ENCODE measurements around the gene SPOCK3. TPM values are rescaled to one million over a fixed set of nuclear protein-coding genes. Genes with fewer than 3 reads are reported as not detected.
"Not testable (repeated sequence)": the region's sequence is repeated elsewhere in the genome, so short reads cannot be mapped to it uniquely, and the experiment has no call there.

The SPOCK3 gene
- total RNA-seq, 2 donors from 2014 or later = not detected

DNA sequence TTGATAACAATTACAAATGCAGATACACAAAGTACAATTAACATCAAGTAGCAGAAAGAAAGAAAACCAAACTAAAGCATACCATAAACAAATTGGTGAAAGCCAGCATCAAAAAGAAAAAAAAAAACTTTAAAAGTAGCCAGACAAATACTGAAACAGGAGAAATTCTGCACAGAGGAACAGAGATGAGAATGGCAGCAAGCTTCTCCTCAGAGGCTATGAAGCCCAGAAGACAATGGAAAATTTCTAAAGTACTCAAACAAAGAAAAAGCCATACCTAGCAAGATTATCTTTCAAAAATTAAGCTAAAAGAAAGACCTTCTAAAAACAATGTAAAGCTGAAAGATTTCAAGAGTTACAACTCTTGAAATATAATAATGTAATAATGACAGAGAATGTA is 471.3 kb downstream of the SPOCK3 start:
- peaks cover 0 to 14% of the 10 kb centered on the region in 2 donors for H3K9me3 ChIP-seq
- H3K4me1 ChIP-seq = no peaks in the 10 kb centered on the region
- H3K36me3 ChIP-seq = no peaks in the 10 kb centered on the region
- no peak overlapping the region for H3K27ac ChIP-seq
- H3K27me3 ChIP-seq = no peaks in the 10 kb centered on the region
- TF ChIP-seq, protein P1, sequence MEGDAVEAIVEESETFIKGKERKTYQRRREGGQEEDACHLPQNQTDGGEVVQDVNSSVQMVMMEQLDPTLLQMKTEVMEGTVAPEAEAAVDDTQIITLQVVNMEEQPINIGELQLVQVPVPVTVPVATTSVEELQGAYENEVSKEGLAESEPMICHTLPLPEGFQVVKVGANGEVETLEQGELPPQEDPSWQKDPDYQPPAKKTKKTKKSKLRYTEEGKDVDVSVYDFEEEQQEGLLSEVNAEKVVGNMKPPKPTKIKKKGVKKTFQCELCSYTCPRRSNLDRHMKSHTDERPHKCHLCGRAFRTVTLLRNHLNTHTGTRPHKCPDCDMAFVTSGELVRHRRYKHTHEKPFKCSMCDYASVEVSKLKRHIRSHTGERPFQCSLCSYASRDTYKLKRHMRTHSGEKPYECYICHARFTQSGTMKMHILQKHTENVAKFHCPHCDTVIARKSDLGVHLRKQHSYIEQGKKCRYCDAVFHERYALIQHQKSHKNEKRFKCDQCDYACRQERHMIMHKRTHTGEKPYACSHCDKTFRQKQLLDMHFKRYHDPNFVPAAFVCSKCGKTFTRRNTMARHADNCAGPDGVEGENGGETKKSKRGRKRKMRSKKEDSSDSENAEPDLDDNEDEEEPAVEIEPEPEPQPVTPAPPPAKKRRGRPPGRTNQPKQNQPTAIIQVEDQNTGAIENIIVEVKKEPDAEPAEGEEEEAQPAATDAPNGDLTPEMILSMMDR (IDR thresholded peaks at IDR 0.05) = no peak
- no peak overlapping the region for H3K4me3 ChIP-seq
- DNase-seq (ENCODE audit: low spot score) = no peak

DNA sequence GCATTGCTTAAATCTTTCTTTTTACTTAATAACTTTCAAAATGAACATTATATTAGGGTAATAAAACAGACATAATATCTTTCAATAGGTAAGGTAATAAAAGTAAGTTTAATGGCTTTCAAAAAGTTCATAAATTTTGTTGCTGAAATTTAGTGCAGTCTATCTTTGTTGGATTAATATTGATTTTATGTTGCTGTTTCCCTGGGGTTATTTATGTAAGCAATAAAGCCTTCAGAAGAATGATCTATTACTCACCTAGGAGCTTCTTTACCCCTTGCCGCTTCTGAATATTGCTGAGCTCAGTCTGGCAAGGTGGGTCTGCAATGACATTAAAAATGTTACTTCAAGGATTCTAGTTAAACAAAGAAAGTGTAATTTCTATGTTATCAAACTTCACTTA is 492.6 kb downstream of the SPOCK3 start:
- TF ChIP-seq, protein P1 (IDR thresholded peaks at IDR 0.05) = no peak
- H3K4me1 ChIP-seq = no peaks in the 10 kb centered on the region
- no peak overlapping the region for H3K4me3 ChIP-seq
- H3K36me3 ChIP-seq = no peaks in the 10 kb centered on the region
- no peak overlapping the region for H3K27ac ChIP-seq
- DNase-seq (ENCODE audit: low spot score) = no peak
- no peaks in the 10 kb centered on the region for H3K27me3 ChIP-seq
- H3K9me3 ChIP-seq = no peaks in the 10 kb centered on the region

DNA sequence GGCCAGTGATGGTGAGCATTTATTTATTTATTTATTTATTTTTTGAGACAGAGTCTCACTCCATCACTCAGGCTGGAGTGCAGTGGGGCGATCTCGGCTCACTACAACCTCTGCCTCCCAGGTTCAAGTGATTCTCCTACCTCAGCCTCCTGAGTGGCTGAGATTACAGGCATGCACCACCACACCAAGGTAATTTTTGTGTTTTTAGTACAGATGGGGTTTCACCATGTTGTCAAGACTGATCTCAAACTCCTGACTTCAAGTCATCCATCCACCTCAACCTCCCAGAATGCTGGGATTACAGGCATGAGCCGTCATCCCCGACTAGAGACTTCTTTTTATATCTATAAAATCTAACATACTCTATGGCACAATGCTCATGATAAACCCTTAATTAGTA is 495.1 kb downstream of the SPOCK3 start:
- not testable (repeated sequence) for H3K4me3 ChIP-seq

DNA sequence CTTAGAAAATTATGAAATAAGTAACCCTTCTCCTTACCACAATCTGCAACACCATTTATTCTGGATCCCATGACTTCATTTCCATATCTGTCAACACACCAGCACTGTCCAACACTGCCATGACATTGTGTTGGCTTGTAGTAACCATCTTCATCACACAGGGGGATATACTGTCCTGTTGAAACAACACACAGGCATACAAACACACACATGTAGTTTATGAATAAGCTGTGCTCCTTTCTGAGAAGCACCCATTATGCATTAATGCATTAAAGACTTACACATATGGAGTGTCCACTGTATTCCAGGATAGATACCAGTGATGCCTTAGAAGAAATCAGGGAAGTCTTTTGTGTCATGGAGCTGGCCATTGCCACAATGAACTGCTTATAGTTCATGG is 496.9 kb downstream of the SPOCK3 start:
- H3K27me3 ChIP-seq = no peaks in the 10 kb centered on the region

More for the DNA sequence above, 495.1 kb downstream of the SPOCK3 start:
- not testable (repeated sequence) for H3K27me3 ChIP-seq; DNase-seq (ENCODE audit: low spot score); H3K36me3 ChIP-seq; H3K27ac ChIP-seq; H3K9me3 ChIP-seq; H3K4me1 ChIP-seq

DNA sequence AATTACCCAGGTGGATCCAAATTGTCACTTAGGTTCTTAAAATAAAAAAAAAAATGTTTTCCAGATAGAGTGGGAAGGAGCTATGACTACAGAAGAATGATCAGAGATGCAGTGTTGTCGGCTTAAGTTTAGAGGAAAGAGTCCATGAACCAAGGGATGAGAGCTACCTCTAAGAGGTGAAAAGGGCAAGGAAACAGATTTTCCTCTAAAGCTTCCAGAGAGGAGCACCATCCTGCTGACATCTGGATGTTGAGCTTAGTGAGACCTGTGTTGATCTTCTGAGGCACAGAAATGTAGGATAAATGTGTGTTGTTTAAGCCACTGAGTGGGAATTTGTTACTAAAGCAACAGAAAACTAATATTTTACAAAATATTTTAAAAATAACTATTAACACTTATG is 498.7 kb downstream of the SPOCK3 start:
- Histone ChIP-seq H3K27me3 (no peaks in the 10 kb centered on the region), H3K4me1 (no peaks in the 10 kb centered on the region), H3K27ac (no peak overlapping the region), H3K9me3 (no peaks in the 10 kb centered on the region), H3K36me3 (no peaks in the 10 kb centered on the region), H3K4me3 (no peak overlapping the region)
- TF ChIP-seq, protein P1 (IDR thresholded peaks at IDR 0.05) = no peak
- no peak for DNase-seq (ENCODE audit: low spot score)

More for the DNA sequence above, 496.9 kb downstream of the SPOCK3 start:
- Histone ChIP-seq H3K27ac (no peak overlapping the region), H3K36me3 (no peaks in the 10 kb centered on the region), H3K4me1 (no peaks in the 10 kb centered on the region), H3K4me3 (no peak overlapping the region), H3K9me3 (no peaks in the 10 kb centered on the region)
- TF ChIP-seq, protein P1 (IDR thresholded peaks at IDR 0.05) = no peak
- DNase-seq (ENCODE audit: low spot score) = no peak

DNA sequence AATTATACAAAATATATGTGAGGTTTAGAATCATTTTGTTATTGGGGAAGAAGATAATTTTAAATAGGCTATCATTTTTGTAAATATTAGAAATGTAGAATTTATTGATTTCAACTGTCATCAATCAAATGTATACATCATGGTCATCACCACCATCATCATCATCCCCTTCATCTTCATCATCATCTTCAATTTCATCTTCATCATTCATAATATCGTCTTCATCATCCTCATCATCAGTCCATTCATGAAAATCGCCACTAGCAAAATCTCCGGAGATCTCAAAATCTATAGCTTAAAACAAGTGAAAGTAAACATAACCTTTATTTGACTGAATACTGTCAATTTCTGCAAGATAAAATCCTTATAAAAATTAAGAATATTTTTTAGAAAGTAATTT is 499.5 kb downstream of the SPOCK3 start:
- H3K4me3 ChIP-seq = no peak overlapping the region
- no peaks in the 10 kb centered on the region for H3K36me3 ChIP-seq
- no peak for DNase-seq (ENCODE audit: low spot score)
- no peaks in the 10 kb centered on the region for H3K9me3 ChIP-seq
- no peaks in the 10 kb centered on the region for H3K27me3 ChIP-seq
- no peak overlapping the region for H3K27ac ChIP-seq
- H3K4me1 ChIP-seq = no peaks in the 10 kb centered on the region
- TF ChIP-seq, protein P1 (IDR thresholded peaks at IDR 0.05) = no peak
